Endodermal cell (in vitro differentiated cells): ENCODE data around the gene NANS. TPM values are rescaled to one million over a fixed set of nuclear protein-coding genes. Genes with fewer than 3 reads are reported as not detected.

Source experiments
- DNase-seq: peaks from one replicate; pipeline ENCODE4 v3.0.0-alpha.2; 2017
- H3K27ac ChIP-seq: 2 replicates; pipeline ENCODE4 v1.5.1; 2013; ENCODE audit warnings: mild to moderate bottlenecking, low read depth, low read length, moderate library complexity
- H3K27me3 ChIP-seq: 2 replicates; pipeline ENCODE4 v1.6.1; 2013; ENCODE audit warnings: mild to moderate bottlenecking, low read length, moderate library complexity; ENCODE audit not compliant: insufficient read depth, control insufficient read depth, poor library complexity, severe bottlenecking
- H3K36me3 ChIP-seq: 2 replicates; pipeline ENCODE4 v1.7.0; 2013; ENCODE audit warnings: mild to moderate bottlenecking, low read length, moderate library complexity; ENCODE audit not compliant: control insufficient read depth, insufficient read depth
- H3K4me1 ChIP-seq: one replicate; pipeline ENCODE4 v1.7.0; 2013; ENCODE audit warnings: low read length; ENCODE audit not compliant: control insufficient read depth, insufficient read depth
- H3K4me3 ChIP-seq: 2 replicates; pipeline ENCODE4 v1.5.1; 2013; ENCODE audit warnings: mild to moderate bottlenecking, low read length, moderate library complexity
- H3K9ac ChIP-seq: 2 replicates; pipeline ENCODE4 v1.6.1; 2013; ENCODE audit warnings: mild to moderate bottlenecking, low read length, moderate library complexity; ENCODE audit not compliant: poor library complexity, severe bottlenecking; ENCODE audit errors: extremely low read depth
- H3K9me3 ChIP-seq: 2 replicates; pipeline ENCODE4 v1.6.1; 2013; ENCODE audit warnings: mild to moderate bottlenecking, low read length, moderate library complexity; ENCODE audit not compliant: control insufficient read depth
- H3K27ac Mint-ChIP-seq: 2 replicates; pipeline ENCODE4 v1.8.0; 2020; ENCODE audit warnings: mixed read lengths
- H3K27me3 Mint-ChIP-seq: 2 replicates; pipeline ENCODE4 v1.8.0; 2021; ENCODE audit warnings: mild to moderate bottlenecking, mixed read lengths; ENCODE audit not compliant: insufficient read depth
- H3K36me3 Mint-ChIP-seq: 2 replicates; pipeline ENCODE4 v1.8.0; 2020; ENCODE audit warnings: low read depth, mixed read lengths
- H3K4me1 Mint-ChIP-seq: 2 replicates; pipeline ENCODE4 v1.8.0; 2020; ENCODE audit warnings: mixed read lengths
- H3K4me3 Mint-ChIP-seq: 2 replicates; pipeline ENCODE4 v1.8.0; 2020; ENCODE audit warnings: mild to moderate bottlenecking, moderate library complexity, mixed read lengths
- H3K9me3 Mint-ChIP-seq: 2 replicates; pipeline ENCODE4 v1.8.0; 2020; ENCODE audit warnings: mild to moderate bottlenecking, mixed read lengths
- WGBS, 2 experiments: methylation state at CpG; one replicate each; pipeline versions ENCODE4 v1.1.5 to v1.1.7; 2013; ENCODE audit warnings: missing lambda C conversion rate in 2 of 2, mixed read lengths in 1 of 2; ENCODE audit not compliant: insufficient coverage in 1 of 2, insufficient read length in 1 of 2; 5-methylcytosine and 5-hydroxymethylcytosine counted together
- total RNA-seq, 2 donors: library from RNA; stranded (reverse); fragmentation: NEBNext Ultra II Directional in 1 of 2; extraction: Animal tissue kit (Norgen Biotek cat#: 25700) in 1 of 2; gene quantifications; 2 replicates in 1 of 2; 3 replicates in 1 of 2; pipeline ENCODE4 v1.2.1, GENCODE V29; 2021
- TF ChIP-seq, protein P1 (sequence below): fragments of 200-600 bp; sonication (generic); conservative IDR thresholded peaks from 2 replicates; pipeline ENCODE4 v1.5.0; 2021; ENCODE audit warnings: antibody characterized with exemption, mild to moderate bottlenecking

The NANS gene
- total RNA-seq, 2 donors from 2014 or later, result 46.2 to 50.4 TPM

GRCh38 chr9:98020476-98021145 is 35.9 kb upstream of the NANS start:
- TF ChIP-seq, protein P1, sequence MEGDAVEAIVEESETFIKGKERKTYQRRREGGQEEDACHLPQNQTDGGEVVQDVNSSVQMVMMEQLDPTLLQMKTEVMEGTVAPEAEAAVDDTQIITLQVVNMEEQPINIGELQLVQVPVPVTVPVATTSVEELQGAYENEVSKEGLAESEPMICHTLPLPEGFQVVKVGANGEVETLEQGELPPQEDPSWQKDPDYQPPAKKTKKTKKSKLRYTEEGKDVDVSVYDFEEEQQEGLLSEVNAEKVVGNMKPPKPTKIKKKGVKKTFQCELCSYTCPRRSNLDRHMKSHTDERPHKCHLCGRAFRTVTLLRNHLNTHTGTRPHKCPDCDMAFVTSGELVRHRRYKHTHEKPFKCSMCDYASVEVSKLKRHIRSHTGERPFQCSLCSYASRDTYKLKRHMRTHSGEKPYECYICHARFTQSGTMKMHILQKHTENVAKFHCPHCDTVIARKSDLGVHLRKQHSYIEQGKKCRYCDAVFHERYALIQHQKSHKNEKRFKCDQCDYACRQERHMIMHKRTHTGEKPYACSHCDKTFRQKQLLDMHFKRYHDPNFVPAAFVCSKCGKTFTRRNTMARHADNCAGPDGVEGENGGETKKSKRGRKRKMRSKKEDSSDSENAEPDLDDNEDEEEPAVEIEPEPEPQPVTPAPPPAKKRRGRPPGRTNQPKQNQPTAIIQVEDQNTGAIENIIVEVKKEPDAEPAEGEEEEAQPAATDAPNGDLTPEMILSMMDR, result no peak
- no peak overlapping the region for H3K27ac ChIP-seq
- Mint-ChIP-seq H3K4me3 (no peak overlapping the region), H3K9me3 (no peaks in the 10 kb centered on the region), H3K4me1 (peaks cover 5% of the 10 kb centered on the region), H3K27me3 (no peaks in the 10 kb centered on the region), H3K27ac (no peak overlapping the region), H3K36me3 (peaks cover 32% of the 10 kb centered on the region)
- no peak overlapping the region for H3K4me3 ChIP-seq
- peaks cover 44% of the 10 kb centered on the region for H3K36me3 ChIP-seq
- 95 to 99% methylated on average over 6 to 8 of the region's 8 CpGs for WGBS, 2 experiments
- H3K27me3 ChIP-seq, result no peaks in the 10 kb centered on the region
- H3K9me3 ChIP-seq, result no peaks in the 10 kb centered on the region
- H3K9ac ChIP-seq, result no peak overlapping the region
- no peak for DNase-seq
- H3K4me1 ChIP-seq, result no peaks in the 10 kb centered on the region

DNA sequence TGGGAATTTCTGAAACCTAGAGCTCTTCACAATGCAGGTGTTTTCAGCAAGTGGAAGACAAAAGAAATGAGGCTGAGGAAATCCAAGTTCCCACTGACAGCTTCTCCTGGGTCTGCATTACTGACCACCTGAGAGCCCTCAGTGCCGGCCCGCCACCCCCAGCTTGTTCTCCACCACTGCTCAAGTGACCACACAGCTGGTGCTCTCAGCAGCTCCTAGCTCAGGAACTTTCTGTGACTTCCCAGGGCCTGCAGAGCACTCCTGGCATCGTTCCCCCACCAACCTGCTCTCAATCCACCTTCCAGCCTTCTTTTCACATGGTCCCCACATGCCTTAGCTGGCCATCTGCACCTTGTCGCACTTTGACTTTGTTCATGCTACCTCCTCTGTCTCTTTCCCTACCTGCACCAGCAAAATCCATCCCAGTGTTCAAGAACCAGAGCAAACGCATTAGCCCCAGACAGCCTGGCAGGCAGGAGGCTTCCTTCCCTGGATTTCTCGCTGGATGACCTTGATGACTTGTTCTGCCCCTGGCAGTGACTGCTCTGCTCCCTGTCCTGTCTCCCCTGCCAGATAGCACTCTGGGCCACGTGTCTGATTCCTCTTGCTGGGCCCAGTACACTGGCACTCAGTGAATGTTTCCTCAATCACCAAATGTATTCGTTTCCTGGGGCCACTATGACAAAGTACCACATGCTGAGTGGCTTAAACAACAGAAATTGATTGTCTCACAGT is 35.1 kb upstream of the NANS start:
- 86 to 90% methylated on average over 8 of the region's 8 CpGs for WGBS, 2 experiments
- peaks cover 5% of the 10 kb centered on the region for H3K4me1 Mint-ChIP-seq

GRCh38 chr9:98022447-98022846 is 34.1 kb upstream of the NANS start:
- 89 to 98% methylated on average over 6 to 8 of the region's 8 CpGs for WGBS, 2 experiments
- H3K4me1 ChIP-seq, result no peaks in the 10 kb centered on the region
- Mint-ChIP-seq H3K27me3 (peaks cover 1% of the 10 kb centered on the region), H3K27ac (no peak overlapping the region), H3K4me1 (peaks cover 5% of the 10 kb centered on the region), H3K9me3 (no peaks in the 10 kb centered on the region), H3K4me3 (no peak overlapping the region), H3K36me3 (peaks cover 24% of the 10 kb centered on the region)
- H3K27me3 ChIP-seq, result no peaks in the 10 kb centered on the region
- no peak overlapping the region for H3K9ac ChIP-seq
- peaks cover 26% of the 10 kb centered on the region for H3K36me3 ChIP-seq
- no peaks in the 10 kb centered on the region for H3K9me3 ChIP-seq
- no peak overlapping the region for H3K4me3 ChIP-seq
- DNase-seq, result no peak
- no peak overlapping the region for H3K27ac ChIP-seq
- TF ChIP-seq, protein P1, result no peak

More for the DNA sequence above, 35.1 kb upstream of the NANS start:
- peaks cover 36% of the 10 kb centered on the region for H3K36me3 ChIP-seq
- H3K9me3 ChIP-seq, result no peaks in the 10 kb centered on the region
- H3K27ac Mint-ChIP-seq, result no peak overlapping the region
- H3K9ac ChIP-seq, result no peak overlapping the region
- no peak overlapping the region for H3K4me3 ChIP-seq
- TF ChIP-seq, protein P1, result no peak
- no peaks in the 10 kb centered on the region for H3K27me3 ChIP-seq
- H3K27ac ChIP-seq, result no peak overlapping the region
- H3K9me3 Mint-ChIP-seq, result no peaks in the 10 kb centered on the region
- no peaks in the 10 kb centered on the region for H3K4me1 ChIP-seq
- no peak overlapping the region for H3K4me3 Mint-ChIP-seq
- peaks cover 29% of the 10 kb centered on the region for H3K36me3 Mint-ChIP-seq
- peaks cover 1% of the 10 kb centered on the region for H3K27me3 Mint-ChIP-seq
- DNase-seq, result no peak
